MCF 10A (cell line): ENCODE results near the gene SRC. TPM values are rescaled to one million over a fixed set of nuclear protein-coding genes. Genes with fewer than 3 reads are reported as not detected.

Source experiments
- BruUV-seq: library from RNA; stranded (reverse); fragments of 400-500 nt; replicated peaks from 2 replicates; lab custom pipeline; 2021; lab: Mats Ljungman, UMichigan
- CTCF ChIA-PET: fragments of 300-600 bp; sonication (Branson Sonifier 250); formaldehyde crosslinking; extraction: SDS; loops from one replicate; lab custom pipeline; 2021; ENCODE audit warnings: antibody characterized with exemption, inconsistent platforms; lab: Yijun Ruan, JAX
- POLR2A ChIA-PET: fragments of 300-600, 350-650 bp; sonication (Branson Sonifier 250); formaldehyde crosslinking; extraction: SDS; loops from one replicate; lab custom pipeline; 2020; ENCODE audit warnings: antibody characterized with exemption, inconsistent platforms; lab: Yijun Ruan, JAX
- DNase-seq: peaks from one replicate; pipeline ENCODE4 v3.0.0-alpha.2; 2018; ENCODE audit not compliant: unreplicated experiment
- H3K27ac Mint-ChIP-seq: one replicate; pipeline ENCODE4 v1.8.0; 2022; ENCODE audit warnings: mild to moderate bottlenecking, low read depth, mixed read lengths; ENCODE audit not compliant: unreplicated experiment
- H3K27me3 Mint-ChIP-seq: one replicate; pipeline ENCODE4 v1.8.0; 2022; ENCODE audit warnings: mixed read lengths; ENCODE audit not compliant: insufficient read depth, unreplicated experiment
- H3K36me3 Mint-ChIP-seq: one replicate; pipeline ENCODE4 v1.8.0; 2022; ENCODE audit warnings: mild to moderate bottlenecking, moderate library complexity, mixed read lengths; ENCODE audit not compliant: insufficient read depth, unreplicated experiment
- H3K4me1 Mint-ChIP-seq: one replicate; pipeline ENCODE4 v1.8.0; 2022; ENCODE audit warnings: mixed read lengths; ENCODE audit not compliant: insufficient read depth, unreplicated experiment
- H3K4me3 Mint-ChIP-seq: one replicate; pipeline ENCODE4 v1.8.0; 2022; ENCODE audit warnings: mild to moderate bottlenecking, moderate library complexity, mixed read lengths; ENCODE audit not compliant: unreplicated experiment
- H3K9me3 Mint-ChIP-seq: one replicate; pipeline ENCODE4 v1.8.0; 2022; ENCODE audit warnings: mixed read lengths; ENCODE audit not compliant: unreplicated experiment
- intact Hi-C: fragments of 100-400 bp; cut with micrococcal nuclease; formaldehyde crosslinking; loops from 2 replicates; pipeline ENCODE4 v1.14.1; 2022
- total RNA-seq: library from RNA; stranded (reverse); gene quantifications from 2 replicates; pipeline ENCODE4 v1.2.3, GENCODE V29; 2022
- TF ChIP-seq, protein P1 (sequence below): fragments of 200-600 bp; IDR thresholded peaks from one replicate; pipeline ENCODE4 v1.8.0; 2022; ENCODE audit warnings: antibody characterized with exemption, mild to moderate bottlenecking; ENCODE audit not compliant: unreplicated experiment

SRC gene
- total RNA-seq, 1 experiment from 2014 or later = 28.1 TPM

DNA sequence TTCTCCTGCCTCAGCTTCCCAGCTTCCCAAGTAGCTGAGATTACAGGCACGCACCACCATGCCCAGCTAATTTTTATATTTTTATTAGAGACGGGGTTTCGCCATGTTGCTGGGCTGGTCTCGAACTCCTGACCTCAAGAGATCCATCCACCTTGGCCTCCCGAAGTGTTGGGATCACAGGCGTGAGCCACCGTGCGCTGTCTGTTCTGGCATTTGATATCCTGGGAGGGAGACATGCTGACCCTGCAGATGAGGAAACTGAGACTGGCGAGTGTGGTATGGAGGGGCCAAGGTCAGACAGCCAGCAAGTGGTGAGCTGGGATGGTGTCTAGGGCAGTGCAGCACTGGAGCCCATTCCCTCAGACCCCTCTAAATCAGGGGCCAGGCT, 44.6 kb downstream of the SRC start:
- H3K9me3 Mint-ChIP-seq = no peaks in the 10 kb centered on the region
- H3K27ac Mint-ChIP-seq = no peak overlapping the region
- H3K4me3 Mint-ChIP-seq = no peak overlapping the region
- peaks cover 12% of the 10 kb centered on the region for H3K4me1 Mint-ChIP-seq
- no TSS peak for BruUV-seq
- TF ChIP-seq, protein P1, sequence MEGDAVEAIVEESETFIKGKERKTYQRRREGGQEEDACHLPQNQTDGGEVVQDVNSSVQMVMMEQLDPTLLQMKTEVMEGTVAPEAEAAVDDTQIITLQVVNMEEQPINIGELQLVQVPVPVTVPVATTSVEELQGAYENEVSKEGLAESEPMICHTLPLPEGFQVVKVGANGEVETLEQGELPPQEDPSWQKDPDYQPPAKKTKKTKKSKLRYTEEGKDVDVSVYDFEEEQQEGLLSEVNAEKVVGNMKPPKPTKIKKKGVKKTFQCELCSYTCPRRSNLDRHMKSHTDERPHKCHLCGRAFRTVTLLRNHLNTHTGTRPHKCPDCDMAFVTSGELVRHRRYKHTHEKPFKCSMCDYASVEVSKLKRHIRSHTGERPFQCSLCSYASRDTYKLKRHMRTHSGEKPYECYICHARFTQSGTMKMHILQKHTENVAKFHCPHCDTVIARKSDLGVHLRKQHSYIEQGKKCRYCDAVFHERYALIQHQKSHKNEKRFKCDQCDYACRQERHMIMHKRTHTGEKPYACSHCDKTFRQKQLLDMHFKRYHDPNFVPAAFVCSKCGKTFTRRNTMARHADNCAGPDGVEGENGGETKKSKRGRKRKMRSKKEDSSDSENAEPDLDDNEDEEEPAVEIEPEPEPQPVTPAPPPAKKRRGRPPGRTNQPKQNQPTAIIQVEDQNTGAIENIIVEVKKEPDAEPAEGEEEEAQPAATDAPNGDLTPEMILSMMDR = no peak
- no peaks in the 10 kb centered on the region for H3K27me3 Mint-ChIP-seq
- CTCF ChIA-PET = interaction anchor here (0.7 to 2.1 kb wide), 3 partner anchors 25 to 120 kb away, joined by 3 to 5 read pairs (median 3); no protein-coding TSS in a partner anchor
- H3K36me3 Mint-ChIP-seq = peaks cover 19% of the 10 kb centered on the region
- intact Hi-C loops = loop anchor here (5.0 kb wide), 1 partner anchor 137 kb away; the partner anchor contains the start of gene BLCAP
- POLR2A ChIA-PET = no interaction called here
- no peak for DNase-seq

DNA sequence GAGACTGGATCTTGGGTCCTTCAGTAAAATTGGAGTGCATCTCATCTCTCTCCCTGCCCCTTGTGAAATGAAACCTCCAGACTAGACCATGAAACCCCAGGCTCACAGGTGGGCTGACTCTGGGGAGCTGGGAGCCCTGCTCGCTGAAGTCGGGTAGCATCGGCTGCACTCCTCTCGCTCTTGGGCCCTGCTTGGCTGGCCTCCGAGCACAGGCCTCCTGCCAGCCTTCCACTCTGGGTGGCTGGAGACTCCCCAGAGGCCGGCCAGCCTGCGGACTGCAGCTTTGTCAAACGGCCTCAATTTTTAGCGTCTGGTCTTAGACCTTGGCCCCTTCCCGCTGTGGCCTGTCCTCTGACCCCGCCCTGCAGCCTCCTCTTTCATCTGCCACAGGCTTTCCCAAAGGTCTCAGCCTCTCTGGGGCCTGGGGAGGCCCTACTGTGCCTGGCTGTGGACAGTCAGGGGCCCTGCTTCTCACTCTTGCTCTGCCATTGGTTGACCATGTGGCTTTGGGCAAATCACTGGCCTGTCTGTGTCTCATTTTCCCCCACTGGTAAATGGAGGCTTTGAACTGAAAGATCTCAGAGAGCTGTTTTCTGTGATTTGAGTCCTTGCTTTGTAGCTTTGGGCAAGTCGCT, 45.1 kb downstream of the SRC start:
- no peak for DNase-seq
- Mint-ChIP-seq H3K36me3 (peaks cover 19% of the 10 kb centered on the region), H3K4me1 (peaks cover 12% of the 10 kb centered on the region), H3K27me3 (no peaks in the 10 kb centered on the region), H3K27ac (no peak overlapping the region), H3K9me3 (no peaks in the 10 kb centered on the region), H3K4me3 (no peak overlapping the region)
- BruUV-seq = no TSS peak
- POLR2A ChIA-PET = interaction anchor here (1.0 kb wide), 1 partner anchor 105 kb away, joined by 3 read pairs; no protein-coding TSS in a partner anchor
- TF ChIP-seq, protein P1 = no peak
- CTCF ChIA-PET = interaction anchor here (0.5 to 1.2 kb wide), 3 partner anchors 63 to 122 kb away, joined by 3 to 5 read pairs (median 3); no protein-coding TSS in a partner anchor
- intact Hi-C loops = loop anchor here (5.0 kb wide), 1 partner anchor 136 kb away; the partner anchor contains the start of gene BLCAP

DNA sequence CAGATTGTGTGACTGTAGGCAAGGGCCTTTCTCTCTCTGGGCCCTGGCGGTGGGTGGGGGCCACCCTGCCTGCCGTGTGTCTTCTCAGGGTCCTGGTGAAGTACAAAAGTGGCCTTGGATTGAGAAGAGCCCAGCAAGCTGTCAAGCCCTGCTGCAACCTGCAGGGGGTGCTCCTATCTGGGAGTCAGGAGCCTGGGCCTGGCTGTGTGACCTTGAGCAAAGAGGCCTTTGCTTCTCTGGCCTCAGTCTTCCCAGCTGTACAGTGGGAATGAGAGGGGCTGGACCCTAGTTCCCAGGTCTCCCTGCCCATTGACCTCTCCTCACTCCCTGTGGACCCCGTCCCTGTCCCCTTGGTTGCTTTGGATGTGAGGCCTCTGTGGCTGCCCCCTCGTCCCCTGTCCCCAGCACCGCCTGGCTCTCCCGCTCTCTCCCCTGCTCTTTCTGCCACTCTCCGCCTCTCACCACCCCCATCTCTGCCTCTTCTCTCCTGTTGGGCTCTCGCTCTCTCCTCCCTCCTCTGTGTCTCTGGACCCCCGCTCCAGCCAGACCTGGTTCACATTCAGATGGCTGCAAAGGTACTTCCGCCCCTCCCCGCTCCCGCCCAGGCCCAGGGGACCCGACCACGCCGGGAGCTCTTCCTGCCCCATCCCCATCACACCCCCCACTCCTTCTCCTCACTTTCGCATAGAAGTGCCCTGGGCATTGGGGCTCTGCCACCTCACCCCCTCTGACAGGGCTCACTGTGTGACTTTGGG, 46.7 kb downstream of the SRC start:
- POLR2A ChIA-PET = interaction anchor here (0.9 to 1.6 kb wide), 2 partner anchors 98 to 116 kb away, joined by 3 to 4 read pairs; no protein-coding TSS in a partner anchor

More for the DNA sequence above, 46.7 kb downstream of the SRC start:
- TF ChIP-seq, protein P1 = peak; percentile 24
- Mint-ChIP-seq H3K4me3 (no peak overlapping the region), H3K9me3 (no peaks in the 10 kb centered on the region), H3K4me1 (peaks cover 19% of the 10 kb centered on the region), H3K27ac (no peak overlapping the region), H3K36me3 (peaks cover 18% of the 10 kb centered on the region), H3K27me3 (no peaks in the 10 kb centered on the region)
- DNase-seq = no peak
- intact Hi-C loops = loop anchor here (5.0 kb wide), 1 partner anchor 135 kb away; the partner anchor contains the start of gene BLCAP
- CTCF ChIA-PET = interaction anchor here (0.5 to 1.3 kb wide), 5 partner anchors 123 to 1502 kb away, joined by 3 to 5 read pairs (median 3); no protein-coding TSS in a partner anchor
- BruUV-seq = no TSS peak
